Transverse colon (tissue), 4 donors: ENCODE data around the gene LAMB4. TPM values are rescaled to one million over a fixed set of nuclear protein-coding genes. Genes with fewer than 3 reads are reported as not detected.
A peak's percentile ranks its signal among the peaks of the same experiment; 100 is the strongest.

Experiments
- DNase-seq: peaks from one replicate; pipeline ENCODE4 v3.0.0-alpha.2; 2019
- H3K27ac ChIP-seq, 4 donors: fragments of 200-600 bp; sonication (generic); 2 replicates each; pipeline ENCODE4 v1.5.1; 2016 to 2018; ENCODE audit warnings: inconsistent platforms in 4 of 4
- H3K27me3 ChIP-seq: fragments of 200-600 bp; sonication (generic); 2 replicates; pipeline ENCODE4 v1.5.1; 2017; ENCODE audit warnings: inconsistent platforms
- H3K36me3 ChIP-seq, 4 donors: fragments of 200-600 bp; sonication (generic); 2 replicates each; pipeline ENCODE4 v1.5.1; 2017 to 2019; ENCODE audit warnings: inconsistent platforms in 4 of 4
- H3K4me1 ChIP-seq, 4 donors: fragments of 200-600 bp; sonication (generic); 2 replicates each; pipeline ENCODE4 v1.5.1; 2017 to 2020; ENCODE audit warnings: inconsistent platforms in 4 of 4
- H3K4me3 ChIP-seq, 4 donors: fragments of 200-600 bp; sonication (generic); 1 replicate in 1 of 4; 2 replicates in 3 of 4; pipeline versions ENCODE4 v1.5.1 to v1.6.1; 2017 to 2019; ENCODE audit warnings: inconsistent platforms in 4 of 4
- H3K9me3 ChIP-seq, 2 donors: fragments of 200-600 bp; sonication (generic); 2 replicates each; pipeline ENCODE4 v1.5.1; 2017 to 2019; ENCODE audit warnings: inconsistent platforms in 2 of 2
- CTCF ChIP-seq, 5 experiments: fragments of 200-600 bp in 3 of 5; fragments of 450-650 bp in 2 of 5; sonication (generic) in 3 of 5; IDR thresholded peaks; 1 replicate in 2 of 5; 2 replicates in 3 of 5; pipeline ENCODE4 v1.5.1; 2016 to 2017; ENCODE audit warnings: antibody characterized with exemption in 5 of 5, inconsistent platforms in 3 of 5, mild to moderate bottlenecking in 2 of 5, moderate library complexity in 1 of 5
- EP300 ChIP-seq: sonication (generic); formaldehyde crosslinking; IDR thresholded peaks from one replicate; pipeline ENCODE4 v1.6.1; 2017; ENCODE audit warnings: antibody characterized with exemption, low read depth
- POLR2A ChIP-seq: fragments of 450-650 bp; IDR thresholded peaks from one replicate; pipeline ENCODE4 v1.6.1; 2016; ENCODE audit warnings: antibody characterized with exemption, mild to moderate bottlenecking, moderate library complexity
- POLR2AphosphoS5 ChIP-seq, 3 donors: sonication (generic); formaldehyde crosslinking; IDR thresholded peaks; one replicate each; pipeline ENCODE4 v1.6.1; 2016; ENCODE audit warnings: antibody characterized with exemption in 3 of 3
- WGBS, 2 donors: methylation state at CpG; one replicate each; pipeline ENCODE4 v1.1.5; 2018; ENCODE audit warnings: low coverage in 1 of 2; 5-methylcytosine and 5-hydroxymethylcytosine counted together
- in situ Hi-C, 4 donors: fragments of 200-750 bp; cut with MboI; loops; one replicate each; pipeline versions ENCODE4 v1.15.0 to v1.15.1; 2017; ENCODE audit warnings: low sequenced_read_pairs in 3 of 4, low pct_ligation_motif_present in 1 of 4, low pct_unique_long_range_greater_than_20kb in 1 of 4
- intact Hi-C: fragments of 100-400 bp; cut with DNase I; formaldehyde crosslinking; loops from one replicate; pipeline ENCODE4 v1.15.1; 2023; ENCODE audit warnings: low total_unique reads
- total RNA-seq, 4 donors: library from RNA; depleted of rRNA; stranded (reverse); fragments of >200 nt; gene quantifications; one replicate each; pipeline ENCODE4 v1.1.0, GENCODE V29; 2016

Gene LAMB4
- total RNA-seq, 4 donors from 2014 or later, result not detected

GRCh38 chr7:108103558-108104298, 26.4 kb downstream of the LAMB4 start:
- Histone ChIP-seq H3K9me3 (no peaks in the 10 kb centered on the region), H3K4me1 (peaks cover 0 to 2% (median 0%) of the 10 kb centered on the region in 4 donors), H3K4me3 (no peak overlapping the region), H3K27ac (peak overlapping the region in 3 of 4 donors; percentile 6 to 30 (median 18)), H3K27me3 (no peaks in the 10 kb centered on the region), H3K36me3 (no peaks in the 10 kb centered on the region)
- no peak for DNase-seq
- in situ Hi-C loops, result no loop called here
- intact Hi-C loops, result no loop called here
- WGBS, 2 donors, result 80 to 83% methylated on average over 4 to 5 of the region's 5 CpGs
- no peak for TF ChIP-seq POLR2A
- TF ChIP-seq CTCF (IDR thresholded peaks at IDR 0.05), result no peak
- no peak for TF ChIP-seq EP300
- no peak for TF ChIP-seq POLR2AphosphoS5 (IDR thresholded peaks at IDR 0.05)

GRCh38 chr7:108102671-108103312, 27.4 kb downstream of the LAMB4 start:
- in situ Hi-C loops, result no loop called here
- 75 to 87% methylated on average over 7 to 20 of the region's 20 CpGs for WGBS, 2 donors

GRCh38 chr7:108101759-108102158, 28.4 kb downstream of the LAMB4 start:
- in situ Hi-C loops, result no loop called here
- Histone ChIP-seq H3K27me3 (no peaks in the 10 kb centered on the region), H3K36me3 (no peaks in the 10 kb centered on the region), H3K4me1 (no peaks in the 10 kb centered on the region), H3K9me3 (no peaks in the 10 kb centered on the region), H3K4me3 (no peak overlapping the region), H3K27ac (no peak overlapping the region)
- WGBS, 2 donors, result 87 to 92% methylated on average over 3 of the region's 3 CpGs
- intact Hi-C loops, result no loop called here
- TF ChIP-seq EP300 (no peak), POLR2AphosphoS5 (IDR thresholded peaks at IDR 0.05) (no peak), POLR2A (no peak), CTCF (IDR thresholded peaks at IDR 0.05) (no peak)
- no peak for DNase-seq

More at GRCh38 chr7:108102671-108103312, 27.4 kb downstream of the LAMB4 start:
- DNase-seq, result no peak
- no peaks in the 10 kb centered on the region for H3K27me3 ChIP-seq
- H3K27ac ChIP-seq, result peak overlapping the region in 2 of 4 donors; percentile 1 to 9
- H3K4me1 ChIP-seq, result no peaks in the 10 kb centered on the region
- H3K36me3 ChIP-seq, result no peaks in the 10 kb centered on the region
- TF ChIP-seq EP300 (no peak), CTCF (IDR thresholded peaks at IDR 0.05) (no peak), POLR2A (no peak), POLR2AphosphoS5 (IDR thresholded peaks at IDR 0.05) (no peak)
- intact Hi-C loops, result no loop called here
- no peak overlapping the region for H3K4me3 ChIP-seq
- H3K9me3 ChIP-seq, result no peaks in the 10 kb centered on the region

- no peak for TF ChIP-seq EP300
- TF ChIP-seq POLR2AphosphoS5 (IDR thresholded peaks at IDR 0.05), result no peak
- no peak for TF ChIP-seq CTCF (IDR thresholded peaks at IDR 0.05)
- no peak for TF ChIP-seq POLR2A
- in situ Hi-C loops, result no loop called here
- no peak for DNase-seq
Observed at GRCh38 chr7:108099713-108100112, 30.4 kb downstream of the LAMB4 start.

More at GRCh38 chr7:108099713-108100112, 30.4 kb downstream of the LAMB4 start:
- H3K27ac ChIP-seq, result no peak overlapping the region
- no peaks in the 10 kb centered on the region for H3K9me3 ChIP-seq
- WGBS, 2 donors, result 55 to 85% methylated on average over 1 of the region's 1 CpG
- H3K27me3 ChIP-seq, result no peaks in the 10 kb centered on the region
- no peak overlapping the region for H3K4me3 ChIP-seq
- intact Hi-C loops, result no loop called here
- H3K36me3 ChIP-seq, result no peaks in the 10 kb centered on the region
- H3K4me1 ChIP-seq, result peaks cover 5 to 17% (median 13%) of the 10 kb centered on the region in 4 donors
